NOMO-1 treated with DMSO at 0.1 percent for 48 hours (cell line): ENCODE results near the gene ONECUT3.
"Not testable (repeated sequence)": the region's sequence is repeated elsewhere in the genome, so short reads cannot be mapped to it uniquely, and the experiment has no call there.

ENCODE experiments used
- DNase-seq: peaks from one replicate; lab custom pipeline; 2025; ENCODE audit not compliant: unreplicated experiment; lab: John Stamatoyannopoulos, UW

ONECUT3 gene

DNA sequence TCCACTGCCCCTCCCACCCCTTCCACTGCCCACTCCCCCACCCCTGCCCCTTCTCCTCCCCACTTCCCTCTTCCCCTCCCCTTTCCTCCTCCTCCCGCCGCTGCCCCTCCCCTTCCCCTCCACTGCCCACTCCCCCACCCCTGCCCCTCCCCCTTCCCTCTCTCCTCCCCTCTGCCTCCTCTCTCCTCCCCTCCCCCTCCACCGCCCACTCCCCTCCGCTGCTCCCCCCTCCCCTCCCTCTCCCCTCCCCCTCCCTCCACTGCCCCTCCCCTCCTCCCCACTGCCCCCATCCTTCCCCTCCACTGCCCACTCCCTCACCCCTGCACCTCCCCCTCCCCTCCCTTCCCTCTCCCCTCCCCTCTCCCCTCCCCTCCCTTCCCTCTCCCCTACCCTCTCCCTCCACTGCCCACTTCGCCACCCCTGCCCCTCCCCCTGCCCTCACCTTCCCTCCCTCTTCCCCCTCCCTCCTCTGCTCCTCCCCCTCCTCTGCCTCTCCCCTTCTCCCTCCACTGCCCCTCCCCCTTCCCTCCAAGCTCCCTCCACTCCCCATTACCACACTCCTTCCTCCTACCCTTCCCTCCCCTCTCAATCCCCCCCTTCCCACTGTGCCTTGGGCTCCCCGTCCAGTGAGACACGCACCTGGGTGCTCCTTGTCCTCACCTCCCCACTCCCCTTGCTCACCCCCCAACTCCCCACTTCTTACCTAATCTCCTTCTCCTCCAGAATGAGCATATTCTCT lies 36.9 kb downstream of the ONECUT3 start:
- no peak for DNase-seq

DNA sequence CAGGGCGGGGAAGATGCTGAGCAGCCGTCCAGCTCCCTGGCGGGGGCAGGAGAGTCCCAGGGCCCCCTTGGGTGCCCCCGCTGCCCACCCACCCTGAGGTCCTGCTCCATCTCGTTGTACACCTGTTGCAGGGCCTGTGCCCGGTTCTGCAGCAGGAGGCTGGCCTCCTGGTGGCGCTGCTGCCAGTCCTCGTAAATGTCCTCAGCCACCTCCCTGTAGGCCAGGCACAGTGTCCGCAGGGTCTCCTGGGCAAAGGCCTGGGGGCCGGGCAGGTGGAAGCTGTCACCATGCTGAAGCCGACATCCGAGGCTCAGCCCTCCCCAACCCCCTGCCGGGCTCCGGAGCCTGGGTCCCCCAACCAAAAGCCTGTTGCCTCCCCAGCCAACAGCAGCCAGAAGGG lies 38.6 kb downstream of the ONECUT3 start:
- DNase-seq, result no peak

DNA sequence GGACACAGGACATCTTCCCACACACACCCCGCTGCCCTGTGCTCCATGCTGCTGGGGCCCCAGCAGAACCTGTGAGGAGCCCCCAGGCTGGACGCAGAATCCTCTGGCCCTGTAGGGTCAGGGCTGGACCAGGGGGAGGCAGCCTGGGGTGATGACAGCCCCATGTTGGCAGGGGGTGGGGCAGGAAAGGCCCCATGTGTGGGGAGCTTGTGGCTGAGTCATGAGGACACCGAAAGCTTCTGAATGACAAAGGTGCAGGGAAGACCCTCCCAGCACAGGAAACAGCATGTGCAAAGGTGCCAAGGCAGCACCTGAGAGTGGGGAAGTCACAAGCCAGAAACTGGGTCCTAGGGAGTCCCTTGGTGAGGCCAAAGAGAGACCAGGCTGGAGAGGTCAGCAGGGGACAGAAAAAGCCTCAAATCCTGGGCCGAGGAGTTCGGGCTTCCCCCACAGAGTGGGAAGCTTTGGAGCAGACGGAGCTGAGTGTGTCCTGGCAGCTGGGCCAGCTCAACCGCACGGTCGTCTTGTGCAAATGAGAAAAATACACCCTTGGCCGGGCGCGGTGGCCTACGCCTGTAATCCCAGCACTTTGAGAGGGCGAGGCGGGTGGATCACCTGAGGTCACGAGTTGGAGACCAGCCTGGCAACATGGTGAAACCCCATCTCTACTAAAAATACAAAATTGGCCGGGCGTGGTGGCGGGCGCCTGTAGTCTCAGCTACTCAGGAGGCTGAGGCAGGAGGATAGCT lies 41.3 kb downstream of the ONECUT3 start:
- DNase-seq, result no peak

DNA sequence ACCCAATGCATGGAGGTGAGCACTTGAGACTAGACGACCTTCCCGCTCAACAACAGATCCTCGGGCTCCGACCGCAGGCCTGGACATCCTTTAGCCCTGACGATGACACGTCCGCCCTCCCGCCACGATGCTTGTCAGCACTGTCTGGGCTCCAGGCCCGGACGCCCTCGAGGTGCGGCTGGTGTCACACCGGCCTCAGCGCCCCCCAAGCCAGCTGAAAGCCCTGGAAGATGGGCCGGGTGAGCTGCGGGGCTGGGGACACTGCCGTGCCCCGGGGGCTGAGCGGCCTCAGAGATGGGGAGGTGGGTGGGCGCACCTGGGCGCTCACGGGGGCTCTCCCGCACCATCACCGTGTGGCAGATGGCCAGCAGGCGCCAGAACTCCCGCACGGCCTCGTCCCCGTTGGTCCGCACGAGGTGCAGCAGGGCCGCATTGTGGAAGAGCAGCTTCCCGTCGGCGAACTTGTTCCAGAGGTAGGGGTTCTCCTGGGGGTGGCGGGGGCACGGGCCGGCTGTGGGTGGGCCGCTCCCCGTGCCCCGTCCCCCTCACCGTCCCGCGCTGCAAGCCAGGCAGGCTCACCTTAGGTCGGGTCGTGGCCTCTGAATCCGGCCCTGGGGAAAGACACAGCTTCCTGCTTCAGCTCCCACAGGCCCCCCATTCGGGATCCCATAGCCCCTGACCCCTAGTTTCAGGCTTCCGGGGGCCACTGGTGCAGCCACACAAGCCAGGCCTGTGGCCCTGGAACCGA lies 43.3 kb downstream of the ONECUT3 start:
- no peak for DNase-seq

DNA sequence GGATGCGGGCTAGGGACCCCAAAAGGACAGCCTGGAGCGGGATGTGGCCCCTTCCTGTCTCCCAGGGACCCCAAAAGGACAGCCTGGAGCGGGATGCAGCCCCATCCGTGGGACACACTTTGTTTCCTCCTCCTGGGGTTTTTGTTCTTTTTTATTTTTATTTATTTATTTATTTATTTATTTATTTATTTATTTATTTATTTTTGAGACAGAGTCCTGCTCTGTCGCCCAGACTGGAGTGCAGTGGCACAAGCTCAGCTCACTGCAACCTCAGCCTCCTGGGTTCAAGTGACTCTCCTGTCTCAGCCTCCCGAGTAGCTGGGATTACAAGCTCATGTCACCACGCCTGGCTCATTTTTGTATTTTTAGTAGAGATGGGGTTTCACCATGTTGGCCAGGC lies 44.0 kb downstream of the ONECUT3 start:
- DNase-seq, result not testable (repeated sequence)

DNA sequence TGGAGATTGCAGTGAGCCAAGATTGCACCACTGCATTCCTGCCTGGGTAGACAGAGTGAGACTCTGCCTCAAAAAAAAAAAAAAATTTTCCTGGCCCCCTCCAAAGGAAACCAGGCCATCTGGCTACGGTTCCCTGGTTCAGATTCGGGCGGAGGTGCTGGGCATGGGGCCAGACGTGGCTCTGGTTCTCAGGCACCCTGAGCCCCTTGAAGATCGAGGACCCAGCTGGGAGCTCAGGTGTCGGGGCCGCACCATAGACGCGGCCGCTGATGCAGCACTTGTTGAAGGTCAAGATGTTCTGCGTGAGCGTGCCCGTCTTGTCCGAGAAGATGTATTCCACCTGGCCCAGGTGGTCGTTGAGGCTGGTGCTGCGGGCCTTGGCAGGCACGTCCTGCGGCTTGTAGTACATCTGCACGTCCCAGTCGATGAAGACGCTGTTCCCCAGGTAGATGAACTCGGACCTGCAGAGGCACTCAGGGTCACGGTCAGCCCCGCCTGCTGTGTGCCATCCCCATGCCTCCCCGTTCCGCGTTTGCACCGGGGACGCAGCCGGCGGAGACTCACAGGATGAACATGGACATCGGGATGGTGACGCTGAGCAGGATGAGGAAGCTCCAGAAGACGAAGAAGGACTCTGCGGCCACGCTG lies 46.5 kb downstream of the ONECUT3 start:
- no peak for DNase-seq

DNA sequence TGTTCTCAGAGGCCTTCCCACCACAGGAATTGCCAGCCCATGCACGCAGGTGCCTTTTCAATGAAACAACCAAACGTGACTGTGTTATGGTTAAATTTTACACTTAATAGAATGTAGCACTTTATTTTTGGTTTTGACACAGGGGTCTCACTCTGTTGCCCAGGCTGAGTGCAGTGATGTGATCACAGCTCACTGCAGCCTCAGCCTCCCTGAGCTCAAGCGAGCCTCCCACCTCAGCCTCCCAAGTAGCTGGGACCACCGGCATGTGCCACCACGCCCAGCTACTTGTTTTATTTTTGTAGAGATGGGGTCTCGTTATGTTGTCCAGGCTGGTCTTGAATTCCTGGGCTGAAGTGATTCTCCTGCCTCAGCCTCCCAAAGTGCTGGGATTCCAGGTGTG lies 51.6 kb downstream of the ONECUT3 start:
- DNase-seq, result no peak

DNA sequence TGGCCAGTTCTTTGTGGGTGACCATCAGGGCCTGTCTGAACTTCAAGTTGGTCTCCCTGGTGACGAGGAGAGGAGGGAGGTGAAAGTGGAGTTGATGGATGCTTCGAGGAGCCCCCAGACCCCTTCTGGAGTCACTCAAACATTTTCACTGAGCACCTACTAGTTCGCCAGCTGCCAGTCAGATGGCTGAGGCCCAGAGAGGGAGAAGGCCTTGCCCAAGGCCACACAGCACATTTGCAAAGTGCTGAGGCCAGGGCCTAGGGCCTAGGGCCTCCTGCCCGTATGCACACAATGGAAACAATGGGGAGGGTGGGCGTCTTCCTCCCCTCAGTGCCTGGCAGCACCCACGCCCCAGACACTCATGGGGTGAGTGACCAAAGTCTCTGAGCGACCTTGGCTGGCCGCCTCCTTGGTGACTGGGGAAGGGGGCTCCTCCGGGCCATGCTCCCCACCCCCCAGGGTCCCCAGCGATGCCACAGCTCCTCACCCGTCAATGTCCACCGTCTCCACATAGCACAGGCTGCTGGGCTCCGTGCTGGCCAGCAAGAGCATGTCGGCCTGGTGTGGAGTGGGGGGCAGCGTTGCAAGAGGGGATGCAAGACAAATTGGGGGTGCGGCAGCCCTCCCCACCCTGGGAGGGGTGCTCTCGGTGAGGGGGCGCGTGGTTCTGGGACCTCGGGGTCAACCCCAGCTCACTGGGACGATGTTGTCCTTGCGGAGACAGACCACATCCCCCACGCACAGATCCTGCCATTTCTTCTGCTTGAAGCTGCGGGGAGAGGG lies 52.3 kb downstream of the ONECUT3 start:
- no peak for DNase-seq

DNA sequence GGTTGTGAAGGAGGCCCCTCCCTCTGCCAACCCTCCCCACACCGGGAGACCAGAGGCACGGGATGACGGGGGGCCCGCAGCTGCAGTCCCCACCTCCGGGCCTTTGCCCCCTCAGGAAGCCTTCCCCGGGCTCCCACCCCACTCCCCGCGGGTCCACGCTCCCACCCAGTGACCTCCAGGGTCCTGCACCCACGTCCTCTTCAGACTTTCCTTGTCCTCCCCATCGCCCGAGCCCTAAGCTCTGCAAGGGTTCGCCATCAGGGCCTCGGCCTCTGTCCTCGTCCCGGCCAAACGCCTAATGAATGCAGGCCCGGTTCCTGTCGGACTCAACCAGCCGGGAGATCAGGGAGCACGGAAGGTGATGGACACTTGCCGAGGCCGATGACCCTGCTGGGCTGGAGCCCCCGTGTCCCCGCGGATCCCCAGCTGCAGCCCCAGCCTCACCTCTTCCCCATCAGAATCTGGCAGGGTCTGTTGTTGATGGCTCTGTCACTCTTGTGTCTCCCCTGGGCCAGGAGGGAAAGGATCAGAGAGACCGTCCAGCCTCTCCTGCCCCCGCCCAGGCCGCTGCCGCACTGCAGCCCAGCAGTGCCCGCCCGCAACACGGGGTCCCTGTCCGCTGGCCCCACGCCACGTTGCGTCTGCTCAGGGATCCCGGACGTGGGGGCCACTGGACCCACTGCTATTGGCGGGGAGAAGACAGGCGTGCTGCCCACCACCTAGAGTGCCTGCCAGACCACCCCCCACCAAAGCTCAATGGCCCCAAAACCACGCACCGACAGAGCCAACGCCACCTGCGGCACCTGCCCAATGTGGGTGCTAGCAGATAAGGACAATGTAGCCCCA lies 53.1 kb downstream of the ONECUT3 start:
- DNase-seq, result no peak

DNA sequence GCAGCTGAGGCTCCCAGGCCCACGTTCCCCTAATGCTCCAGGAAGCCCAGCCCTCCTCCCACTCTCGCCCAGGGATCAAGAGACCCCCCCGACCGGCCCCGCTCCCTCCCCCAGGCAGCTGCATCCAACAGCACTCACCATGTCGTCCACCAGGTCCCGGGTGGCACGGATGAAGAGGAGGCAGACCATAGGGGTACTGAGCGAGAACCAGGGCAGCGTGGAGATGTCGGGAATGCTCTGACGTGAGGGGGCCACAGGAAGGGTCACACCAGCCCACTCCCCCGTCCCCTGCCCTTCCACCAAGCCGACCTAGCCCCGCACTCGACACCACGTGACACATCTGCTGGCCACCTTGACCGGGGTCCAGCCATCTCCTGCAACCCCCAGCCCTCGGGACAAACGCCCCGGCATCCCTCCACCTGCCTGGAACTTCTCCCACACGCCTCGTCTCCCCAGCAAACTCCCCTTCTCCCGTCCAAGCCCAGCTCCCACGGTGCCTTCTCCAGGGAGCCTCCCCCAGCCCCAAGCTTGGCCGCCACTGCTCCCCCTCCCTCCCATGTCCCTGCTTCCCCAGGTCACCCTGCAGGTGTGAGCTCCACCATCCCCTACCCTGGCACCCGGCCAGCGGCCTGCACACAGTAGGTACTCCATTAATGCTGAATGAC lies 53.9 kb downstream of the ONECUT3 start:
- no peak for DNase-seq

DNA sequence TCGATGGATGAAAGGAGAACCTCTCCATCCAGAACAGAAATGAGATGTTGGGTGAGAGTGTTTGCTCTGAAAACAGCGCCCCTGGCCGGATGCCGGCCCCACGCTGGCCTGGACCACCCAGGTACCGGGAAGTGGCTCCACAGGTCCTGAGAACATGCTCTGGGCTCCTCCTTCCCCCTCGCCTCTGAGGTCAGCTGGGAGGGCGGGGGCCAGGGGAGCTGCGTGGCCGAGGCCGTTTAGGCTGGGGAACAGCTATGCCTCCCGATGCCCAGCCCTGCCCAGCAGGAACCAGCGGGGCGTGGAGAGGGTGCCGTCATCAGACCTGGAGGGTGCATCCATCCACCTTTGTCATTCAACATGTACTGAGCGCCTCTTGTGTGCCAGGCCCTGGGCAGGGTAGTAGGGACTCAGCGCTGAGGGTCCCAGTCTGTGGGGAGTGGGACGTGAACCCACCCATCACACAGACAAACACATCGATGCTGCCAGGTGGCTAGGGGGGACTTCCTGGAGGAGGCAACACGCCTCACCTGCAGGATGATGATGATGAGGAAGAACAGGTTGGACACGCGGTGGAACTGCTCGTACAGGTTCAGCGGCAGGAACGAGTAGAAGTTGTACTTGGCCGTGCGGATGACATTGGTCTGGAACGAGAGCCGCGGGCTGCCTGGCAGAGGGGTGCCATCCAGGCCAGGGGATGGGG lies 54.5 kb downstream of the ONECUT3 start:
- DNase-seq, result no peak

DNA sequence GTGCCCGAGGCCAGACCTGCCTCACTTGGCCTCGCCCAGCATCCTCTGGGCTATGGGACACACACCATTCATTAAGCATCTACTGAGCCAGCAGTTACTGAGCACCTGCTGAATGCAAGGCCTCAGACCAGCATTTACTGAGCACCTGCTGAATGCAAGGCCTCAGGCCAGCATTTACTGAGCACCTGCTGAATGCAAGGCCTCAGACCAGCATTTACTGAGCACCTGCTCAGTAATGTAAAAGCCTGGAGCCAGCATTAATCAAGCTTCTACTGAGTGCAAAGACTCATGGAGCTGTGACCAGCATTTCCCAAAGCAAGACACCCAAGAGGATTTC lies 55.1 kb downstream of the ONECUT3 start:
- no peak for DNase-seq

DNA sequence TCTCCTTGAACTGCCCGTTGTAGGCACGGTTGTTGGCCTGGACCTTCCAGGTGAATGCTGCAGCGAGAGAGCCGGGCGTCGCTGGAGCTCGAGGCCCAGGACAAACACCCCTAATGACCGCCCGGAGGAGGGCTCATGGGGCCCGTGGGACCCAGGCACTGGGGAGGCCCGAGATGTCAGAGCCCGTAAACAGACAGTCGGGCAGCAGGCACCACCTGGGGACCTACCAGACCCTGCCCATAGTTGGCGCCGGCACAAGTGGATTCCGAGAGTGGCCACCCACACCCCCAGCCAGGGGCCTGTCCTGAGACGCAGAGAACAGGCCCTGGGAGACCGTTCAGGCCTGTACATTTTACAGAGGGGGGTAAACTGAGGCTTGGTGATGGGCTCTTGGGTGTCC lies 56.4 kb downstream of the ONECUT3 start:
- no peak for DNase-seq

DNA sequence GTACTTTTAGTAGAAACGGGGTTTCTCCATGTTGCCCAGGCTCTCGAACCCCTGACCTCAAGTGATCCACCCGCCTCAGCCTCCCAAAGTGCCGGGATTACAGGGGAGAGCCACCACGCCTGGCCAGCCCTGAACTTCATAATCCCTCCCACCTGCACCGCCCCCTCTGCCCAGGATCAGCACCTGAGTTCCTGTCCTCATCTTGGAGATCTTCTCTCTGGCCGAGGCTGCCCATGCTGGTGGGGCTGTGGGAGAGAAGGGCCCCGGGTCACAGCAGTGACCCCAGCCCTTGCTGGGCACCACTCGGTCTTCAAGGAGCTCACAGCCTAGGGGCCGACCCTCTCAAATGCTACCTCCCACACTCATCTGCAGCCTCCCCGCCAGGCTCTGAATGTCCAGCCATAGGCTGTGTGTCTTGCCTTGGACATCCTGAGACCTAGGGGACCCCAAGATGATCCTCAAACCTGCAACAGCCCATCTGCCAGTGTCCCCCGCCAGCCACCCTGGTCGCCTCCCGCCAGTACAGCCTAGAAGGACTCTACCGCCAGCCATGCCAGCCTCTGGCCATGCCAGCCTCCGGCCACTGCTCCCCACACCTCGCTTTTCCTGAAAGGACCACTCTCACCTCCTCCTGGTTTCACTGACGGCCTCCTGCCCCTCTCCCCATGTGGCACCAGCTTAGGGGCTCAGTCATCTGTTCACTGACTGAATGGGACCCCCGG lies 57.3 kb downstream of the ONECUT3 start:
- DNase-seq, result no peak

DNA sequence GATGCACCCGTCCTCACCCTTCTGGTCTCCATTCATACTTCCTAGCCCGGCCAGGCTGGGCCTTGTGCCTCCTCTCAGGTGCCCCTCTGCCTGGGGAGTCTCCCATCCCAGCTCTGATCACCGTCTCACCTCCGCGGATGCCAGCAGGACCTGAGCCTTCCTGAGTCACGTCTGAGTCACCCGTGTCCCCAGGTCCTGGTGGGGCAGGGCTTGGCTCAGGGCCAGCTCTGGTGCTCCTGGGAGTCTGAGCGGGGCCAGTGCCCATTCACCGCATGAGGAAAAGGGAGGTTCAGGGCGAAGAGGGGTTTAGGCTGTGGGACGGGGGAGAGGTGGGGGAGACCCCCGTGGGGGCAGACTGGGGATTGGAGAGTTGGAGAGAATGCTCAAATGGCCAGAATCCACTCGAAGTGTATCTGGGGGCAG lies 58.2 kb downstream of the ONECUT3 start:
- no peak for DNase-seq

DNA sequence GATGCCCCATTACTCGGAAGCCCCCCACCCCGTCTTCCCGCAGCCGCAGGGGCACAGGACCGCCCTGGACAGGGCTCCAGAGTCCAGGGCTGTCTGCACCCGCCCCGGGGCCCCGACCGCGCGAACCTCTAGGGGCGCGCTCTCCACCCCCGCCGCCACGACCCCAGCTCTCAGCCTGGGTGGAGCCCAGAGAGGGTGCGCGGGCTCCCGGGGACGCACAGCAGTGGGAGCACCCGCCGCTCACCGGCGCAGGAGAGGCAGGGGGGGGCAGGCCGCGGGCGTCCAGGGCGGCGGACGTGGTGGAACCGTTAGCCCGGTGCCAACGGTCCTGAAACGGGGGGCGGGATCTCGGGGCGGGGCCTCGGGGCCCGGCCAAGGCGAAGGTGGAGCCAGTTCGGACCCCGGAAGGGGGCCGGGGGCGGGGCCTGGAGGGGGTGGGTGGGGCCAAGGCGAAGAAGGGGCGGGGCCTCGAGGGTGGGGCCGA lies 58.7 kb downstream of the ONECUT3 start, which contains the start of gene ATP8B3:
Gene ATP8B3 (minus strand): TSS at position 335 of the 484 bp plus-strand sequence. CDS start 540 bp downstream, outside the sequence.
- peak; percentile 46 for DNase-seq

DNA sequence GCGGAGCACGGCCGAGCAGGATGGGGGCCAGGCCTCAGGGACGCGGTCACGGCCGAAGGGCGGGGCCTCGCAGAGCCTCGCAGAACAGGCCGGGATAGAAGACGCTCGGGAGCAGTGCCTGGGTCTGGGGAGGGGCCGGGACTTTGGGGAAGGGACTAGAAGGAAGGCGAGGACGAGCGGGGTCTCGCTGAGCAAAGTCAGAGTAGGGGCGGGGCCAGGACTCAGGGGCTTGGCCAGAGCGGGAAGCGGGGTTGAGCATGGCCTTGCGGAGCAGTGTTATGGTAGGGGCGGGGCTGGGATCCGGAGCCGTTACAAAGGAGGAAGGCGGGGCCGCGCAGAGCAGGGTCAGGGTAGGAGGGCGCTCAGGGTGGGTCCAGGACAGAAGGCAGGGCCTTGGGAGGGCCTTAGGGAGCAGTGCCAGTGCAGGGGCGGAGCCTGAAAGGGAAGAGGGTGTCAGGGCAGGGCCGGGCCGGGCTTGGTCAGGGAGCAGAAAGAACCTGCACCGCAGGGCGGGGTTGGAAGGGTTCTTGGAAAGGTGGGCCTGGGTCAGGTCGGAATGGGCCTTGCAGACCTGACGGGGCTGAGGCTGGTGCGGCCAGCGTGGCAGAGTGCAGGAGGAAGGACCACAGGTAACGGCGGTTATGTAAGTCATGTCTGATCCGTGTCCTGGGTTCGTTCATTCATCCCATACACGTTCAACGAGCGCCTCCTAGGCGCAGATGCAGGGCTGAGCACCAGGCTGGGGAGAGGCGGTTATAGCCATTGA lies 59.3 kb downstream of the ONECUT3 start:
- DNase-seq, result peak; percentile 98
